H1 (cell line): ENCODE results near the gene RUBCN. TPM values are rescaled to one million over a fixed set of nuclear protein-coding genes. Genes with fewer than 3 reads are reported as not detected.

ENCODE experiments used
- CTCF ChIA-PET: fragments of 300-600 bp; sonication (Branson Sonifier 250); formaldehyde crosslinking; loops from one replicate; lab custom pipeline; 2021; ENCODE audit not compliant: partially characterized antibody; lab: Charles Lee
- POLR2A ChIA-PET: fragments of 300-600 bp; sonication (Branson Sonifier 250); formaldehyde crosslinking; loops from one replicate; lab custom pipeline; 2021; ENCODE audit warnings: inconsistent platforms; ENCODE audit not compliant: partially characterized antibody; lab: Charles Lee
- DNase-seq, 2 experiments: peaks; one replicate each; pipeline versions ENCODE4 v3.0.0 to v3.0.0-alpha.2; 2010 to 2022; ENCODE audit warnings: low spot score in 2 of 2, low read depth in 1 of 2, mixed read lengths in 1 of 2
- FAIRE-seq: peaks from 2 replicates; lab custom pipeline; 2011; peaks lifted over from hg19 to GRCh38; lab: Jason Lieb, UNC
- H2AFZ ChIP-seq: 2 replicates; pipeline ENCODE4 v1.8.1; 2012; ENCODE audit warnings: low read length, inconsistent platforms
- H2AK5ac ChIP-seq: 2 replicates; pipeline ENCODE4 v1.6.1; 2013; ENCODE audit warnings: low read depth, low read length
- H2BK120ac ChIP-seq: replicated peaks from 2 replicates; pipeline ENCODE3; 2013; ENCODE audit warnings: low read depth, low read length, inconsistent platforms
- H2BK12ac ChIP-seq: 2 replicates; pipeline ENCODE4 v1.6.1; 2013; ENCODE audit warnings: low read depth, low read length
- H2BK15ac ChIP-seq: 2 replicates; pipeline ENCODE4 v1.6.1; 2013; ENCODE audit warnings: low read length
- H2BK20ac ChIP-seq: 2 replicates; pipeline ENCODE4 v1.6.1; 2013; ENCODE audit warnings: low read length
- H2BK5ac ChIP-seq: 2 replicates; pipeline ENCODE4 v1.6.1; 2013; ENCODE audit warnings: low read depth, low read length
- H3K14ac ChIP-seq: 2 replicates; pipeline ENCODE4 v1.6.1; 2013; ENCODE audit warnings: inconsistent platforms; ENCODE audit not compliant: insufficient read length
- H3K18ac ChIP-seq: 2 replicates; pipeline ENCODE4 v1.6.1; 2013; ENCODE audit warnings: low read length; ENCODE audit errors: extremely low read depth
- H3K23ac ChIP-seq: 2 replicates; pipeline ENCODE4 v1.6.1; 2013; ENCODE audit warnings: inconsistent platforms; ENCODE audit not compliant: insufficient read length
- H3K23me2 ChIP-seq: 2 replicates; pipeline ENCODE4 v1.6.1; 2013; ENCODE audit warnings: low read depth, low read length
- H3K27ac ChIP-seq: 2 replicates; pipeline ENCODE4 v1.6.1; 2011; ENCODE audit warnings: low read depth, low read length, inconsistent platforms
- H3K27me3 ChIP-seq, 4 experiments: replicated peaks in 1 of 4; 1 replicate in 1 of 4; 2 replicates in 3 of 4; pipeline versions ENCODE4 v1.6.1 to v1.8.1; 2011 to 2013; ENCODE audit warnings: low read length in 3 of 4, mild to moderate bottlenecking in 3 of 4, inconsistent platforms in 2 of 4, mixed read lengths in 2 of 4, moderate library complexity in 1 of 4; ENCODE audit not compliant: control insufficient read depth in 3 of 4, insufficient read depth in 3 of 4; ENCODE audit errors: extremely low read depth in 1 of 4
- H3K36me3 ChIP-seq, 4 experiments: 2 replicates each; pipeline versions ENCODE4 v1.6.1 to v1.8.1; 2011 to 2013; ENCODE audit warnings: mild to moderate bottlenecking in 4 of 4, low read length in 3 of 4, moderate library complexity in 2 of 4, control low read depth in 1 of 4, inconsistent platforms in 1 of 4; ENCODE audit not compliant: insufficient read depth in 4 of 4, control insufficient read depth in 2 of 4
- H3K4ac ChIP-seq: replicated peaks from 2 replicates; pipeline ENCODE3; 2013; ENCODE audit warnings: low read length, low read depth, mixed read lengths, inconsistent platforms; ENCODE audit not compliant: insufficient read length
- H3K4me1 ChIP-seq, 4 experiments: replicated peaks in 1 of 4; 1 replicate in 1 of 4; 2 replicates in 3 of 4; pipeline versions ENCODE4 v1.6.1 to v1.8.1; 2011 to 2013; ENCODE audit warnings: low read length in 3 of 4, inconsistent platforms in 2 of 4, mixed read lengths in 1 of 4; ENCODE audit not compliant: insufficient read depth in 4 of 4, control insufficient read depth in 3 of 4
- H3K4me2 ChIP-seq, 2 experiments: 2 replicates each; pipeline versions ENCODE4 v1.6.1 to v1.8.1; 2011 to 2013; ENCODE audit warnings: low read depth in 2 of 2, low read length in 2 of 2, control low read depth in 1 of 2, inconsistent platforms in 1 of 2, mild to moderate bottlenecking in 1 of 2; ENCODE audit not compliant: insufficient read depth in 1 of 2
- H3K4me3 ChIP-seq, 4 experiments: fragments of 200-600, 300-600 bp in 1 of 4; sonication (generic), shearing (Covaris generic), sonication (Bioruptor Twin) in 1 of 4; 2 replicates each; pipeline versions ENCODE4 v1.5.1 to v1.8.1; 2011 to 2016; ENCODE audit warnings: low read length in 4 of 4, low read depth in 3 of 4, control low read depth in 2 of 4, inconsistent platforms in 2 of 4, mild to moderate bottlenecking in 2 of 4, mixed read lengths in 1 of 4, moderate library complexity in 1 of 4; ENCODE audit not compliant: insufficient read depth in 2 of 4; ENCODE audit errors: extremely low read depth in 1 of 4
- H3K56ac ChIP-seq: replicated peaks from 2 replicates; pipeline ENCODE3; 2013; ENCODE audit warnings: low read depth, mild to moderate bottlenecking, mixed read lengths, low read length, inconsistent platforms; ENCODE audit not compliant: insufficient read length
- H3K79me1 ChIP-seq: 2 replicates; pipeline ENCODE4 v1.6.1; 2013; ENCODE audit warnings: low read depth, low read length, control low read depth
- H3K79me2 ChIP-seq, 2 experiments: 2 replicates each; pipeline versions ENCODE4 v1.6.1 to v1.8.1; 2012 to 2013; ENCODE audit warnings: low read length in 2 of 2, mild to moderate bottlenecking in 2 of 2, inconsistent platforms in 1 of 2; ENCODE audit not compliant: insufficient read depth in 2 of 2, control insufficient read depth in 1 of 2
- H3K9ac ChIP-seq, 4 experiments: replicated peaks in 1 of 4; 1 replicate in 1 of 4; 2 replicates in 3 of 4; pipeline versions ENCODE4 v1.6.1 to v1.8.1; 2011 to 2013; ENCODE audit warnings: low read depth in 3 of 4, low read length in 3 of 4, control low read depth in 2 of 4, mild to moderate bottlenecking in 2 of 4, moderate library complexity in 2 of 4, inconsistent platforms in 1 of 4; ENCODE audit errors: extremely low read depth in 1 of 4
- H3K9me3 ChIP-seq, 2 experiments: 2 replicates each; pipeline versions ENCODE4 v1.6.1 to v1.8.1; 2012 to 2013; ENCODE audit warnings: mild to moderate bottlenecking in 2 of 2, moderate library complexity in 2 of 2, control low read depth in 1 of 2, inconsistent platforms in 1 of 2, low read depth in 1 of 2, low read length in 1 of 2, mixed read lengths in 1 of 2; ENCODE audit not compliant: insufficient read depth in 2 of 2
- H4K20me1 ChIP-seq, 2 experiments: replicated peaks in 1 of 2; 2 replicates each; pipeline versions ENCODE3 to v1.8.1; 2011 to 2013; ENCODE audit warnings: inconsistent platforms in 2 of 2, low read length in 2 of 2, mild to moderate bottlenecking in 1 of 2; ENCODE audit not compliant: insufficient read depth in 2 of 2, control insufficient read depth in 1 of 2
- H4K5ac ChIP-seq: 2 replicates; pipeline ENCODE4 v1.6.1; 2013; ENCODE audit warnings: low read length, low read depth, mixed read lengths, inconsistent platforms; ENCODE audit not compliant: insufficient read length
- H4K8ac ChIP-seq: 2 replicates; pipeline ENCODE4 v1.8.0; 2013; ENCODE audit warnings: mild to moderate bottlenecking, moderate library complexity, low read length, inconsistent platforms; ENCODE audit not compliant: insufficient read depth; ENCODE audit errors: extremely low read depth
- H4K91ac ChIP-seq: replicated peaks from 2 replicates; pipeline ENCODE3; 2013; ENCODE audit warnings: low read length, mixed read lengths, inconsistent platforms; ENCODE audit not compliant: insufficient read length
- BCL11A ChIP-seq, 2 experiments: IDR thresholded peaks; one replicate each; pipeline ENCODE4 v1.6.1; 2011; ENCODE audit warnings: low read depth in 2 of 2, low read length in 2 of 2, mild to moderate bottlenecking in 2 of 2
- CEBPB ChIP-seq: IDR thresholded peaks from 2 replicates; pipeline ENCODE4 v1.6.1; 2012; ENCODE audit warnings: low read depth, low read length
- E2F6 ChIP-seq: IDR thresholded peaks from 2 replicates; pipeline ENCODE4 v1.6.1; 2012; ENCODE audit warnings: inconsistent platforms
- EGR1 ChIP-seq: IDR thresholded peaks from 2 replicates; pipeline ENCODE4 v1.6.1; 2011; ENCODE audit warnings: low read depth, low read length, borderline replicate concordance
- EP300 ChIP-seq, 2 experiments: IDR thresholded peaks; 1 replicate in 1 of 2; 2 replicates in 1 of 2; pipeline ENCODE4 v1.6.1; 2011 to 2012; ENCODE audit warnings: low read depth in 2 of 2, low read length in 2 of 2, mild to moderate bottlenecking in 2 of 2, borderline replicate concordance in 1 of 2, inconsistent platforms in 1 of 2, moderate library complexity in 1 of 2
- GABPA ChIP-seq: IDR thresholded peaks from 2 replicates; pipeline ENCODE4 v1.6.1; 2011; ENCODE audit warnings: mild to moderate bottlenecking, low read length, moderate library complexity, borderline replicate concordance; ENCODE audit not compliant: insufficient read depth
- KDM5A ChIP-seq: fragments of 200-600 bp; IDR thresholded peaks from 2 replicates; pipeline ENCODE4 v1.7.1; 2012; ENCODE audit warnings: mild to moderate bottlenecking, low read length, inconsistent platforms, mixed read lengths
- NRF1 ChIP-seq: IDR thresholded peaks from 2 replicates; pipeline ENCODE4 v1.6.1; 2011; ENCODE audit warnings: mild to moderate bottlenecking, low read depth, low read length, improper control_type of control experiment
- RAD21 ChIP-seq, 2 experiments: IDR thresholded peaks in 1 of 2; conservative IDR thresholded peaks in 1 of 2; 2 replicates each; pipeline ENCODE4 v1.6.1; 2011; ENCODE audit warnings: low read depth in 2 of 2, low read length in 2 of 2, improper control_type of control experiment in 1 of 2, inconsistent platforms in 1 of 2, mild to moderate bottlenecking in 1 of 2, moderate library complexity in 1 of 2
- RBBP5 ChIP-seq: IDR thresholded peaks from 2 replicates; pipeline ENCODE4 v1.7.1; 2012; ENCODE audit warnings: low read depth, mild to moderate bottlenecking, inconsistent platforms, low read length, moderate library complexity, borderline replicate concordance
- RFX5 ChIP-seq: IDR thresholded peaks from 2 replicates; pipeline ENCODE4 v1.6.1; 2011; ENCODE audit warnings: low read depth, low read length, improper control_type of control experiment, borderline replicate concordance
- SP2 ChIP-seq: IDR thresholded peaks from 2 replicates; pipeline ENCODE4 v1.6.1; 2012; ENCODE audit warnings: mild to moderate bottlenecking, low read length, inconsistent platforms
- SP4 ChIP-seq: IDR thresholded peaks from 2 replicates; pipeline ENCODE4 v1.6.1; 2012; ENCODE audit warnings: low read length, inconsistent platforms
- TEAD4 ChIP-seq: IDR thresholded peaks from 2 replicates; pipeline ENCODE4 v1.6.1; 2012; ENCODE audit warnings: low read depth, low read length, inconsistent platforms, mixed read lengths
- WGBS, 2 experiments: shearing (Covaris generic) in 1 of 2; methylation state at CpG; one replicate each; pipeline versions ENCODE4 v1.1.6 to v1.1.7; 2013 to 2015; ENCODE audit warnings: low lambda C conversion rate in 2 of 2, mixed read lengths in 2 of 2, inconsistent platforms in 1 of 2, low coverage in 1 of 2, missing lambda C conversion rate in 1 of 2; ENCODE audit not compliant: insufficient replicate concordance in 2 of 2, insufficient coverage in 1 of 2, insufficient read length in 1 of 2; ENCODE audit errors: extremely low coverage in 1 of 2, missing lambda C conversion rate in 1 of 2; 5-methylcytosine and 5-hydroxymethylcytosine counted together
- polyA plus RNA-seq, 7 experiments: library from polyadenylated mRNA; depleted of rRNA in 3 of 7; stranded (reverse) in 5 of 7; unstranded in 2 of 7; fragments of >200 nt in 5 of 7; fragments of 200-250 nt in 2 of 7; gene quantifications; 1 replicate in 5 of 7; 2 replicates in 1 of 7; 4 replicates in 1 of 7; pipeline versions ENCODE4 v1.2.1 to v1.2.3, GENCODE V29; 2011 to 2013; ENCODE audit warnings: missing spikeins in 2 of 7, mixed read lengths in 2 of 7
- total RNA-seq: library from RNA; stranded (reverse); fragmentation: NEBNext Ultra II Directional; extraction: Animal tissue kit (Norgen Biotek cat#: 25700); gene quantifications from 2 replicates; pipeline ENCODE4 v1.2.1, GENCODE V29; 2021

Gene RUBCN
- total and polyA plus RNA-seq, 2 of the 8 experiments (the other 6 are each of a cell fraction or from before 2014, with no cell fraction given), result 9.3 to 21.9 TPM

- ChIA-PET CTCF (no interaction called here), POLR2A (no interaction called here)
- H3K4me2 ChIP-seq, result no peak overlapping the region
- no peak overlapping the region for H2AK5ac ChIP-seq
- H3K14ac ChIP-seq, result no peak overlapping the region
- H3K4ac ChIP-seq, result no peak overlapping the region
- no peak overlapping the region for H4K5ac ChIP-seq
- no peaks in the 10 kb centered on the region for H3K23me2 ChIP-seq
- H3K27me3 ChIP-seq, result no peaks in the 10 kb centered on the region
- no peak overlapping the region for H2BK5ac ChIP-seq
- peaks cover 0 to 3% (median 0%) of the 10 kb centered on the region in 4 experiments; a peak in 1 of 8 replicates for H3K36me3 ChIP-seq
- H4K91ac ChIP-seq, result no peak overlapping the region
- H2BK15ac ChIP-seq, result no peak overlapping the region
- no peak overlapping the region for H2BK12ac ChIP-seq
- 84% methylated on average over 8 of the region's 8 CpGs; no CpG with 5 or more reads in 1 of the 2 experiments for WGBS, 2 experiments
- H2BK120ac ChIP-seq, result no peak overlapping the region
- H2AFZ ChIP-seq, result no peak overlapping the region
- no peak overlapping the region for H3K56ac ChIP-seq
- H2BK20ac ChIP-seq, result no peak overlapping the region
- DNase-seq (no peak), FAIRE-seq (no peak)
- no peaks in the 10 kb centered on the region for H3K79me1 ChIP-seq
- no peak overlapping the region for H3K27ac ChIP-seq
- no peak overlapping the region for H3K23ac ChIP-seq
- H4K20me1 ChIP-seq, result no peaks in the 10 kb centered on the region
- H3K18ac ChIP-seq, result no peak overlapping the region
- no peak overlapping the region for H3K9ac ChIP-seq
- H3K4me1 ChIP-seq, result no peaks in the 10 kb centered on the region
- H3K79me2 ChIP-seq, result 0 out of 4 replicates have a peak, but pooled peaks cover 0 to 2% of the 10 kb centered on the region in 2 experiments
- H3K9me3 ChIP-seq, result 0 out of 4 replicates have a peak, but pooled peaks cover 0 to 2% of the 10 kb centered on the region in 2 experiments
- H3K4me3 ChIP-seq, result no peak overlapping the region
- H4K8ac ChIP-seq, result no peak overlapping the region
- TF ChIP-seq E2F6, result no peak
- TF ChIP-seq SP4, result no peak
- no peak for TF ChIP-seq TEAD4
- no peak for TF ChIP-seq RFX5
- TF ChIP-seq EP300 (IDR thresholded peaks at IDR 0.05; ENCODE audit: borderline replicate concordance in 1 of 2, low read depth in 2 of 2, low read length in 2 of 2), result no peak
- TF ChIP-seq NRF1, result no peak
- TF ChIP-seq BCL11A (IDR thresholded peaks at IDR 0.05; ENCODE audit: low read depth in 2 of 2, low read length in 2 of 2), result no peak
- no peak for TF ChIP-seq EGR1
- TF ChIP-seq RAD21 (IDR thresholded peaks at IDR 0.05 in 1 of 2, conservative IDR thresholded peaks at IDR 0.05 in 1 of 2; ENCODE audit: low read depth in 2 of 2, low read length in 2 of 2), result no peak
- TF ChIP-seq GABPA, result no peak
- no peak for TF ChIP-seq CEBPB
- TF ChIP-seq SP2, result no peak
- TF ChIP-seq RBBP5, result no peak
- TF ChIP-seq KDM5A, result no peak
These were observed 17.8 kb downstream of the RUBCN start for GRCh38 chr3:197718891-197719290.
